SKM-1 treated with dmso at 0.1 percent for 144 hours (cell line): ENCODE data around the gene PTGER4.
"Not testable (repeated sequence)": the region's sequence is repeated elsewhere in the genome, so short reads cannot be mapped to it uniquely, and the experiment has no call there.

Source experiments
- DNase-seq: peaks from one replicate; lab custom pipeline; 2025; ENCODE audit not compliant: unreplicated experiment; lab: John Stamatoyannopoulos, UW

The PTGER4 gene

GRCh38 chr5:40679913-40680681, at the start of gene PTGER4:
Gene PTGER4 (plus strand): TSS chr5:40679915. CDS start chr5:40680994, 1,079 bp downstream.
- DNase-seq = no peak

DNA sequence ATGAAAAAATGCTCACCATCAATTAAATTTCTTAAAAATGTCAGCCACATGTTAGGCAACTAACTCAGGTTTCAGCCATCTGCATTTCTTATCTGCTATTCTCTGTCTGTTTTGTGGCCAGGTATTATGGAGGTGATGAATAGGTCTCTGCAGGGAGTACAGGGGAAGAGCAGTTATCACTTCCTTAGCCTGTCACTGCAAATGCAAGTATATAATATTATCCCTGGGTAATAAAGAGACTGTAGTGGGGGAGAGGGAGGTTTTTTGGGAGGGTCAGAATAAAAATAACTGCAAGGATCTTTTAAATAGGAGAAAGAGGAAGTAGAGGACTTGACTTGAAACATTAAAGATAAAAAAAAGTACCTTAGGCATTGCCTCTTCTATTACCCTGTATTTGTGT, 49.6 kb upstream of the PTGER4 start:
- no peak for DNase-seq

- no peak for DNase-seq
Observed at GRCh38 chr5:40631236-40631635, 48.5 kb upstream of the PTGER4 start.

GRCh38 chr5:40634154-40634553, 45.6 kb upstream of the PTGER4 start:
- DNase-seq = no peak

GRCh38 chr5:40634593-40634992, 45.1 kb upstream of the PTGER4 start:
- no peak for DNase-seq

GRCh38 chr5:40639531-40639930, 40.2 kb upstream of the PTGER4 start:
- DNase-seq = not testable (repeated sequence)

GRCh38 chr5:40646266-40646665, 33.4 kb upstream of the PTGER4 start:
- DNase-seq = no peak

- no peak for DNase-seq
Observed at GRCh38 chr5:40648150-40648549, 31.6 kb upstream of the PTGER4 start.

DNA sequence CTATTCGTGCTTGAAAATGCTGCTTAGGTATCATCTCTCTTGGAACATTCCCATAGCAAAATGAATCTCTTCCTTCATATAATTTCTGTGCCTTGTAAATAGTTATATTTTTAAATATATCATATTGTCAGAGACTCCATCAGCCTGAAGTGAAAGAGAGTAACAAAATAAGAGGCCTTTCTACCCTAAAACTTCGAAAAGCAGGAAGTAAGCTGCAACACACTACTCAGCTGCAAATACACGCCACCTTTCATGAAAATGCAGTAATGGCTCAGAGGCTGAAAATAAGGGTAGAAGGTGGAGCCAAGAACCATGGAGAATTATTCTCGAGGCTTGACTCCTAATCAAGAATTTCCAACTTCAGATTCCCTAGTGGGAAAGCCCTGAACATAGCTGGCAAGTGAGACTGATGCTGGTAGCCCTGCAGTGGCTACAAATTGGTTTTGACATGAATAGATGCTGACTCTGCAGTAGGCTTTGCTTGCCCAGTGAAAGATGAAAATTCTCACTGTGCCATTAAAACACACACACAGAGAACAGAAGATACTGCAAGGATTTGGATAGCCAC, 30.2 kb upstream of the PTGER4 start:
- no peak for DNase-seq

DNA sequence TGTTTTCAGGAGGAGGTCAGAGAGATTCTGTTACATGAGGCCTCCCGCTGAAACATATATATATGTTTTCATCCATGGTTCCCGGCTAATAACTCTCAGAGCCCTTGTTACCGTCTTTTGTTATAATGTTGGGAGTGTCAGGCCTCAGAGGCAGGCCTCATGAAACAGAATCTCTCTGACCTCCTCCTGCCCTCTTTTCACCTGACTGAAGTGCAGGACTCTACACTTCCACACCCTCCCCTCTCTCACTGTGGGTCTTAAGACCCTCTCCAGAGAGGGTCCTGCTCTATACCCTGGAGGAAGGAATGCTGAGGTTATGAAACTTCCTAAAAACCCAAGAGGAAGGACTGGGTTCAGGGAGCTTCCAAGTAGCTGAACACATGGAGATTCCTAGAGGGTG, 28.5 kb upstream of the PTGER4 start:
- DNase-seq = no peak

- DNase-seq = no peak
Observed at GRCh38 chr5:40652441-40653220, 27.1 kb upstream of the PTGER4 start.

GRCh38 chr5:40653221-40654022, 26.3 kb upstream of the PTGER4 start:
- DNase-seq = no peak

GRCh38 chr5:40654377-40654991, 25.2 kb upstream of the PTGER4 start:
- DNase-seq = no peak

DNA sequence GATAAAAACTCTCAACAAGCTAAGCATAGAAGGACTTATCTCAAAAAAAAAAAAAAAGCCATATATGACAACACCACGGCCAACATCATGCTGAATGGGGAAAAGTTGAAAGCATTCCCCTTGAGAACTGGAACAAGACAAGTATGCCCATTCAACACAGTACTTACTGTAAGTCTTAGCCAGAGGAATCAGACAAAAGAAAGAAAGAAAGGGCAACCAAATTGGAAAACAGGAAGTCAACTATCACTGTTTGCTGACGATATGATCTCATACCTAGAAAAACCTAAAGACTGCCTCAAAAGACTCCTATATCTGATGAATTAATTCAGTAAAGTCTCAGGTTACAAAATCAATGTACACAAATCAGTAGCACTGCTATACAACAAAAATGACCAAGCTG, 24.6 kb upstream of the PTGER4 start:
- no peak for DNase-seq

DNA sequence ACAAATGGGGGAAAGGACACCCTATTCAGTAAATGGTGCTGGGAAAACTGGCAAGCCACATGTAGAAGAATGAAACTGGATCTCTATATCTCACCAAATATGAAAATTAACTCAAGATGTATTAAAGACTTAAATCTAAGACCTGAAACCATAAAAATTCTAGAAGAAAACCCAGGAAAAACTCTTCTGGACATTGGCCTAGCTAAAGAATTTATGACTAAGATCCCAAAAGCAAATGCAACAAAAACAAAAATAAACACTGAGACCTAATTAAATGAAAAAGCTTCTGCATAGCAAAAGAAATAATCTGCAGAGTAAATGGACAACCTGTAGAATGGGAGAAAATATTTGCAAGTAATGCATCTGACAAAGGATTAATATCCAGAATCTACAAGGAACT, 23.6 kb upstream of the PTGER4 start:
- DNase-seq = not testable (repeated sequence)

DNA sequence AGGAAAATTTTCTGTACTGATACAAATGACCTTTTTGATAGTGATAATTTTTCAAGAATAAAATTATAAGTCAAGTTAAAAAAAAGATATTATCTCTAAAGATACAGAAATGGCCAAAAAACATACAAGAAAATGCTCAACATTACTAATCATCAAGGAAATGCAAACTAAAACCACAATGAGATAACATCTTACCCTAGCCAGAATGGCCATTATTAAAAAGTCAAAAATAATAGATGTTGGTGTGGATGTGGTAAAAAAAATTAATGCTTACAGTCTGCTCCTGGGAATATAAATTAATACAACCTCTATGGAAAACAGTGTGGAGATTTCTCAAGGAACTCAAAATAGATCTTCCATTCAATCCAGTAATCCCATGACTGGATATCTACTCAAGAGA, 22.9 kb upstream of the PTGER4 start:
- no peak for DNase-seq

- DNase-seq = no peak
Observed at GRCh38 chr5:40660751-40661150, 19.0 kb upstream of the PTGER4 start.

GRCh38 chr5:40665635-40666298, 13.9 kb upstream of the PTGER4 start:
- DNase-seq = no peak

DNA sequence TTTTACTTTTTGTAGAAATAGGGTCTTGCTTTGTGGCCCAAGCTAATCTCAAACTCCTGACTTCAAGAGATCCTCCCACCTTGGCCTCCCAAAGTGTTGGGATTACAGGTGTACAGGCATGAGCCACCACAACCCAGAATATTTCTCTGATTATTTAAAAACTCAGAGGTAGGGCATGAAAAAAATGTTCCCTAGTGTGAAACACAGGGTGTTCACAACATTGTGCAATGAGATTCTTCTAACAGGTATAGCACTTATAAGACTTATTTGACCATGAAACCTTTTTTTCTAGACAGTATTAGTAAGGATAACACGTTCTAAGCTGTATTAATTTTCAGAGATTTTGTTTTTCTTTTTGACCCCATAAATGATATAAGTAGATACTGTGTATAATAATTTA, 13.1 kb upstream of the PTGER4 start:
- no peak for DNase-seq

- no peak for DNase-seq
Observed at GRCh38 chr5:40667161-40667663, 12.5 kb upstream of the PTGER4 start.
